ENCODE data around the gene CRB2.

GRCh38 chr9:123324767-123325183 lies 31.2 kb upstream of the CRB2 start:
- TF ChIP-seq, protein P1, sequence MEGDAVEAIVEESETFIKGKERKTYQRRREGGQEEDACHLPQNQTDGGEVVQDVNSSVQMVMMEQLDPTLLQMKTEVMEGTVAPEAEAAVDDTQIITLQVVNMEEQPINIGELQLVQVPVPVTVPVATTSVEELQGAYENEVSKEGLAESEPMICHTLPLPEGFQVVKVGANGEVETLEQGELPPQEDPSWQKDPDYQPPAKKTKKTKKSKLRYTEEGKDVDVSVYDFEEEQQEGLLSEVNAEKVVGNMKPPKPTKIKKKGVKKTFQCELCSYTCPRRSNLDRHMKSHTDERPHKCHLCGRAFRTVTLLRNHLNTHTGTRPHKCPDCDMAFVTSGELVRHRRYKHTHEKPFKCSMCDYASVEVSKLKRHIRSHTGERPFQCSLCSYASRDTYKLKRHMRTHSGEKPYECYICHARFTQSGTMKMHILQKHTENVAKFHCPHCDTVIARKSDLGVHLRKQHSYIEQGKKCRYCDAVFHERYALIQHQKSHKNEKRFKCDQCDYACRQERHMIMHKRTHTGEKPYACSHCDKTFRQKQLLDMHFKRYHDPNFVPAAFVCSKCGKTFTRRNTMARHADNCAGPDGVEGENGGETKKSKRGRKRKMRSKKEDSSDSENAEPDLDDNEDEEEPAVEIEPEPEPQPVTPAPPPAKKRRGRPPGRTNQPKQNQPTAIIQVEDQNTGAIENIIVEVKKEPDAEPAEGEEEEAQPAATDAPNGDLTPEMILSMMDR (IDR thresholded peaks at IDR 0.05; ENCODE audit: low read length): no peak
- no peak for TF ChIP-seq EZH2phosphoT487 (IDR thresholded peaks at IDR 0.05; ENCODE audit: low read length)

Measured in MM.1S (cell line).